ENCODE measurements around the gene TMEM250.
A peak's percentile ranks its signal among the peaks of the same experiment; 100 is the strongest.

The TMEM250 gene

GRCh38 chr9:136117916-136118319 is 757 bp downstream of the TMEM250 start:
- TF ChIP-seq ZFX (IDR thresholded peaks at IDR 0.05), result no peak
- no peak for TF ChIP-seq CTCF (conservative IDR thresholded peaks at IDR 0.05)
- peak overlapping the region; percentile 98 for H3K27ac ChIP-seq

GRCh38 chr9:136117291-136117915 is 1.3 kb downstream of the TMEM250 start:
- no peak for TF ChIP-seq CTCF (conservative IDR thresholded peaks at IDR 0.05)
- no peak for TF ChIP-seq ZFX (IDR thresholded peaks at IDR 0.05)
- H3K27ac ChIP-seq, result peak overlapping the region; percentile 98

GRCh38 chr9:136116360-136117098 is 2.1 kb downstream of the TMEM250 start:
- TF ChIP-seq CTCF (conservative IDR thresholded peaks at IDR 0.05) (no peak), ZFX (IDR thresholded peaks at IDR 0.05) (no peak)
- H3K27ac ChIP-seq, result peak overlapping the region; percentile 98

GRCh38 chr9:136115641-136116359 is 2.9 kb downstream of the TMEM250 start:
- no peak overlapping the region for H3K27ac ChIP-seq
- TF ChIP-seq ZFX (IDR thresholded peaks at IDR 0.05) (no peak), CTCF (conservative IDR thresholded peaks at IDR 0.05) (no peak)

GRCh38 chr9:136115206-136115605 is 3.5 kb downstream of the TMEM250 start:
- TF ChIP-seq ZFX (IDR thresholded peaks at IDR 0.05) (no peak), CTCF (conservative IDR thresholded peaks at IDR 0.05) (no peak)
- H3K27ac ChIP-seq, result no peak overlapping the region

GRCh38 chr9:136114610-136115009 is 4.1 kb downstream of the TMEM250 start:
- H3K27ac ChIP-seq, result no peak overlapping the region
- TF ChIP-seq CTCF (conservative IDR thresholded peaks at IDR 0.05) (no peak), ZFX (IDR thresholded peaks at IDR 0.05) (no peak)

GRCh38 chr9:136112541-136112940 is 6.1 kb downstream of the TMEM250 start:
- TF ChIP-seq ZFX (IDR thresholded peaks at IDR 0.05), result no peak
- no peak for TF ChIP-seq CTCF (conservative IDR thresholded peaks at IDR 0.05)
- H3K27ac ChIP-seq, result no peak overlapping the region
